Vagina (tissue), 2 donors: ENCODE results near the gene APOL3. TPM values are rescaled to one million over a fixed set of nuclear protein-coding genes. Genes with fewer than 3 reads are reported as not detected.
"Not testable (repeated sequence)": the region's sequence is repeated elsewhere in the genome, so short reads cannot be mapped to it uniquely, and the experiment has no call there.

ENCODE experiments used
- DNase-seq, 2 donors: peaks; one replicate each; pipeline ENCODE4 v3.0.0-alpha.2; 2017; ENCODE audit errors: extremely low spot score in 2 of 2
- H3K27ac ChIP-seq: fragments of 200-600 bp; sonication (generic); one replicate; pipeline ENCODE4 v1.5.1; 2019
- H3K27me3 ChIP-seq: fragments of 200-600 bp; sonication (generic); one replicate; pipeline ENCODE4 v1.5.1; 2019
- H3K36me3 ChIP-seq, 2 donors: fragments of 200-600 bp; sonication (generic); one replicate each; pipeline ENCODE4 v1.5.1; 2017 to 2019
- H3K4me1 ChIP-seq: fragments of 200-600 bp; sonication (generic); one replicate; pipeline ENCODE4 v1.5.1; 2019
- H3K4me3 ChIP-seq, 2 donors: fragments of 200-600 bp; sonication (generic); 1 replicate in 1 of 2; 2 replicates in 1 of 2; pipeline ENCODE4 v1.5.1; 2016 to 2019
- H3K9me3 ChIP-seq: fragments of 200-600 bp; sonication (generic); one replicate; pipeline ENCODE4 v1.5.1; 2019
- CTCF ChIP-seq, 3 experiments: fragments of 450-650 bp in 2 of 3; fragments of 200-600 bp in 1 of 3; sonication (generic) in 1 of 3; IDR thresholded peaks; one replicate each; pipeline ENCODE4 v1.5.1; 2017 to 2019; ENCODE audit warnings: antibody characterized with exemption in 3 of 3, mild to moderate bottlenecking in 2 of 3, moderate library complexity in 2 of 3
- POLR2A ChIP-seq, 2 donors: fragments of 450-650 bp; IDR thresholded peaks; one replicate each; pipeline ENCODE4 v1.6.1; 2017; ENCODE audit warnings: antibody characterized with exemption in 2 of 2, mild to moderate bottlenecking in 2 of 2, moderate library complexity in 2 of 2
- POLR2AphosphoS5 ChIP-seq, 2 donors: sonication (generic); formaldehyde crosslinking; IDR thresholded peaks; one replicate each; pipeline ENCODE4 v1.9.0; 2017; ENCODE audit warnings: antibody characterized with exemption in 2 of 2, mild to moderate bottlenecking in 2 of 2, low read depth in 1 of 2; ENCODE audit not compliant: insufficient read depth in 1 of 2
- intact Hi-C: fragments of 100-400 bp; cut with DNase I; formaldehyde crosslinking; loops from one replicate; pipeline ENCODE4 v1.15.1; 2023
- total RNA-seq: library from RNA; depleted of rRNA; stranded (reverse); fragments of >200 nt; gene quantifications from one replicate; pipeline ENCODE4 v1.2.3, GENCODE V29; 2016

The APOL3 gene
- total RNA-seq, 1 donor from 2014 or later = 48.9 TPM

GRCh38 chr22:36162127-36163034, 1.8 kb upstream of the APOL3 start:
- no peak overlapping the region for H3K27ac ChIP-seq
- no peak for DNase-seq
- H3K27me3 ChIP-seq = no peaks in the 10 kb centered on the region
- H3K9me3 ChIP-seq = no peaks in the 10 kb centered on the region
- TF ChIP-seq POLR2AphosphoS5 (IDR thresholded peaks at IDR 0.05; ENCODE audit: insufficient read depth in 1 of 2, low read depth in 1 of 2) (no peak), CTCF (IDR thresholded peaks at IDR 0.05) (no peak), POLR2A (IDR thresholded peaks at IDR 0.05) (no peak)
- intact Hi-C loops = no loop called here
- no peak overlapping the region for H3K4me3 ChIP-seq
- H3K36me3 ChIP-seq = no peaks in the 10 kb centered on the region
- H3K4me1 ChIP-seq = peaks cover 42% of the 10 kb centered on the region

- H3K36me3 ChIP-seq, H3K27me3 ChIP-seq, H3K4me3 ChIP-seq, DNase-seq, intact Hi-C loops, H3K9me3 ChIP-seq: not testable (repeated sequence)
- peak overlapping the region; percentile 96 for H3K27ac ChIP-seq
- peaks cover 45% of the 10 kb centered on the region for H3K4me1 ChIP-seq
Observed at GRCh38 chr22:36161793-36162126, 1.2 kb upstream of the APOL3 start.

GRCh38 chr22:36156515-36157419, 3.8 kb downstream of the APOL3 start:
- H3K36me3 ChIP-seq = no peaks in the 10 kb centered on the region
- DNase-seq = no peak
- intact Hi-C loops = no loop called here
- H3K4me3 ChIP-seq = peak overlapping the region; percentile 46 to 50
- TF ChIP-seq POLR2A (IDR thresholded peaks at IDR 0.05) = peak in 1 of 2 donors; percentile 24
- TF ChIP-seq POLR2AphosphoS5 (IDR thresholded peaks at IDR 0.05; ENCODE audit: insufficient read depth in 1 of 2, low read depth in 1 of 2) = peak; percentile 73 to 97
- TF ChIP-seq CTCF (IDR thresholded peaks at IDR 0.05) = no peak
- H3K9me3 ChIP-seq = no peaks in the 10 kb centered on the region
- no peaks in the 10 kb centered on the region for H3K27me3 ChIP-seq
- peak overlapping the region; percentile 96 for H3K27ac ChIP-seq
- peaks cover 82% of the 10 kb centered on the region for H3K4me1 ChIP-seq

GRCh38 chr22:36156119-36156514, 4.4 kb downstream of the APOL3 start:
- no peaks in the 10 kb centered on the region for H3K27me3 ChIP-seq
- H3K4me3 ChIP-seq = peak overlapping the region; percentile 46 to 50
- H3K9me3 ChIP-seq = no peaks in the 10 kb centered on the region
- intact Hi-C loops = no loop called here
- no peak for DNase-seq
- H3K4me1 ChIP-seq = peaks cover 84% of the 10 kb centered on the region
- H3K36me3 ChIP-seq = no peaks in the 10 kb centered on the region
- H3K27ac ChIP-seq = peak overlapping the region; percentile 96
- TF ChIP-seq POLR2A (IDR thresholded peaks at IDR 0.05) (no peak), CTCF (IDR thresholded peaks at IDR 0.05) (no peak), POLR2AphosphoS5 (IDR thresholded peaks at IDR 0.05; ENCODE audit: insufficient read depth in 1 of 2, low read depth in 1 of 2) (no peak)

GRCh38 chr22:36155702-36156101, 4.9 kb downstream of the APOL3 start:
- Histone ChIP-seq H3K4me3 (peak overlapping the region; percentile 46 to 50), H3K36me3 (no peaks in the 10 kb centered on the region), H3K27ac (peak overlapping the region; percentile 96), H3K9me3 (no peaks in the 10 kb centered on the region), H3K4me1 (peaks cover 84% of the 10 kb centered on the region), H3K27me3 (no peaks in the 10 kb centered on the region)
- no peak for TF ChIP-seq POLR2A (IDR thresholded peaks at IDR 0.05)
- peak; percentile 40 to 75 for TF ChIP-seq POLR2AphosphoS5 (IDR thresholded peaks at IDR 0.05; ENCODE audit: insufficient read depth in 1 of 2, low read depth in 1 of 2)
- TF ChIP-seq CTCF (IDR thresholded peaks at IDR 0.05) = peak in 1 of 3 experiments; percentile 19
- DNase-seq = no peak
- intact Hi-C loops = no loop called here
